Fibroblast of skin of right biceps (primary cell): ENCODE results near the gene ADCY5.
"Not testable (repeated sequence)": the region's sequence is repeated elsewhere in the genome, so short reads cannot be mapped to it uniquely, and the experiment has no call there.

ENCODE experiments used
- DNase-seq: peaks from one replicate; pipeline ENCODE4 v3.0.0-alpha.2; 2013

Gene ADCY5

DNA sequence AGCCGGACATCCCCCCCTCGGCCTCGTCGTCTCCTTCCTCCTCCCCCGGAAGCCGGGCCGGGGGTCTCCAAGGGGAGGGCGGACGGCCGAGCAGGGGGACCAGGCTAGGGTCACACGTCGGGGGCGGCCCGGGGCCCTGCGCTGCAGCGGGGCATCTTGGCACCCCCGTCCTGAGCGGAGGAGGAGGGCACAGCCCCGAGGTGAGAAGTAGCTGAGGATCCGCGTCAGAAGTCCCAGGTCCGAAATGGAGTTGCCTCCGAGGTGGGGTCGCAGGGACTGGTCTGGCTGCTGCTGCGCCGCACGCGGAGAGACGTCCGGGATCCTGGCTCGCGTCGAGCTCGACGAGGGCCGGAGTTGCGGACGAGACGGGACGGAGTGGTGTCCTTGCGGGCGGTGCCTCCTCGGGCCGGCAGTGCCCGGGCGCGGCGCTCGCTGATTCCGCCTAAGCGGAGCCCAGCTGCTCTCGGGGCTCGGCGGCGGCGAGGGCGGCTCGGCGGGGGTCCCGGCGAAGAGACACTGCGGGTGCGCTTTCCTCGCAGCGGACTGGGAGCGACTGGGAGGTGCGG, at the start of gene ADCY5:
Gene ADCY5 (minus strand): TSS at position 555 of the 566 bp plus-strand sequence. CDS start 545 bp downstream, at position 10.
- DNase-seq: no peak

DNA sequence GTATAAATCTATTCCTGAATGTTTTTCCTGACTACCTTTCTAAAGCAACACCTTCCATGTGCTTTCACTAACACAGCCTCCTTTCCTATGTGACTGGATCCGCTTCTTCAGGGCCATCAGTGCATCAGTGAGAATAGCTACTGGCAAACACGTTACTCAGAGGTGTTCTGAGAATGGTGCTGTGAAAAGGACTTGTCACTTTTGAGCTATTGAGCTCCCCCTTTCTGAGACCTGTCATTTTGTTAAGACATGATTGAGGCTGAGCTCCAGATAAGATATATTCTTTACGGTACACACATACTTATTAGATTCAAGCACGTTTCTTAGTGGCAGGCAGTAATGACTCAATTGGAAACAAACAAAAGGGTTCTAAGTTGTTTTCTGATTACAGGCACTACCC, 45.0 kb upstream of the ADCY5 start:
- DNase-seq: no peak

DNA sequence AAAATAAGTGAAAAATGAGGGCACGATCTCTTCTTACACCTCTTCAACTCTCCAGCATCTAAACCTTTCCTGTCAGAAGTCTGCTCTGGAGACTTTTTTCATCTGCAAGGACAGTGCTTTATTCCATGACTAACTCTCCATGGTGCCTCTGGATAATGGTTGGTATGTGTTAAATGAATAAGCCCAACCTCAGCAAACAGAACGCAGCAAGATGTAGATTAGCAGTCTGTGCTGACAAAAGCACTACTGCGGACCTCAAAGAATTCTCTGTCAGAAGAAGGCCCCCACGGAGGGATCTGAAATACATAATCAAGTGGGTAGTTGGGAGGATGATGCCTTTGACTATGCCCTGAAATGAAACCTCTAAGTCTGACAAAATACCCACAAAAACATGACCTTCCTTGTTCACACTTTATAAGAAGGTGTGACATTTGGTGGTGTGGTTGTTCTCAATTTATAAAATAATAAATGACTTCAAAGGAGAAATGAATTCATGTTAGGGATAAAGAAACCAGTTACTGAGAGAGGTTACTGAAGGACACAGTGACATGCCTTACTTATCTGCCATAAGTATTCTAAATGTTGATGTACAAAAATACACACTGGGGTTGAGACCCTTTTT, 43.2 kb upstream of the ADCY5 start:
- no peak for DNase-seq

DNA sequence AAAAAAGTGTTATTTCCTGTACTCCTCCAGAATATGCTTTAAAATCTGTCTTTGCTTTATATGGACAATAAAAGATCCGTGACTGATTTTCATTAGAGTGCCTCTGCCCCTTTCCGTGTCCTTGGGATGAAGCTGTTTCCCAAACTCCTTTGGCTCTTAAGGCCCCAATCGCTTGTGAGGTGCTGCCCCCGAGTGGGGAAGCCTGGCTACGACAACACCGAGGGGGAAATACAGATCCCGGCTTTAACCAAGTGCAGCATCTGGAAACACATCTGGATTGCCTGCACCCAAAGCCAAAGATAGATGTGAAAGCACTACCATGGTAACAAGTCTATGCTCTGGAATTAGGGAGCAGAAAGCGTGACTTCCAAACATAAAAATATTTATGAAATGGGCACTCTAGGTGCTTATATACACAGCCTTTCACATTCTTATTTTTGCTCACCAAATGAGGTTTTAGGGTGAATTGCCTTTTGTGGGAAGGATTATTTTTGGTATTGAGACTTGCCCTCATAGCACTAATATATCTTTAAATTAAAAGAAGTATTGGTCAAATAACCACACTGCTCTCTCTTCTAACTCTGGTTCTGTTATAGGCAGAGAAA, 40.6 kb upstream of the ADCY5 start:
- DNase-seq: peak; percentile 50

DNA sequence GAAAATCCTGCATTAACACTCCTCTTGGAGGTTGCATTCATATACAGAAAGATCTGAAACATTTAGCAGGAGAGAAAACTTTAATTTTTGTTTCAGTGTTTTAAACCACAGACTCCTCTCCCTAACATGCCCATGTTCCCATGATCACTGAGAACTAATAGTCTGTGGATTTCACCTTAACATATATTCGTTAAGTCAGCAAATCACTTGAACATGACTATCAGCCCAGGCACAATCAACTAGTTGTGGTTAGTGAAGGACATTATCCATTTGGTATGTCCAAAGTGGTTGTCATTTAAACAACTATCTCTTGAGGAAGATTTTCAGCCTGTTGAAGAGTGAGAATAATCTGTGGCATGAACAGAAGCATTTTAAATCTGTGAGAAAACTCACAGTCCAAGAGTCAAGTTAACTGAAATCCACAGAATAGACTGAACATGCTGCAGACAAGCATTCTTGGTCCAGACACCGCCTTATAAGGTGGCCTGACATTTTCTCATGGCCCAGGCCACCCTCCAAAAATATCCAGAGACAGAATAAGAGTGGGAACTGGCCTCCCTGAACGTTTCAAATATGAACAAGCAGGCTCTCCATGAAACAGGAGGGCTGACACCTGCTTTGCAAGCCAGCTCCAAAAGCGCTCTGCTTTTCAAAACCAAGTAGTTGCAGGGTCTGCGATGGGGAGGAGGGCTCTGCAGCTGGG, 39.9 kb upstream of the ADCY5 start:
- DNase-seq: no peak

DNA sequence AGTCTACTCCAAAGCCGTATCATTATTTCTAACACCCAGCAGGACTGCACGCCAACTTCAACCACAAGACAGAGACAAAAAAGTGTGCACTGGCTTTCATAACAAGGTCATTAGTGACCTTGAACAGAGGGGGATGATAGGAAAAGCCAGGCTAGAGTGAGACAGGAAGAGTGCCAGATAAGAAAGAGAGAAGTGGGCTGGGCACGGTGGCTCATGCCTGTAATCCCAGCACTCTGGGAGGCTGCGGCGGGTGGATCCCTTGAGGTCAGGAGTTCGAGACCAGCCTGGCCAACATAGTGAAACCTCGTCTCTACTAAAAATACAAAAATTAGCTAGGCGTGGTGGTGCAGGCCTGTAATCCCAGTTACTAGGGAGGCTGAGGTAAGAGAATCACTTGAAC, 38.2 kb upstream of the ADCY5 start:
- not testable (repeated sequence) for DNase-seq

DNA sequence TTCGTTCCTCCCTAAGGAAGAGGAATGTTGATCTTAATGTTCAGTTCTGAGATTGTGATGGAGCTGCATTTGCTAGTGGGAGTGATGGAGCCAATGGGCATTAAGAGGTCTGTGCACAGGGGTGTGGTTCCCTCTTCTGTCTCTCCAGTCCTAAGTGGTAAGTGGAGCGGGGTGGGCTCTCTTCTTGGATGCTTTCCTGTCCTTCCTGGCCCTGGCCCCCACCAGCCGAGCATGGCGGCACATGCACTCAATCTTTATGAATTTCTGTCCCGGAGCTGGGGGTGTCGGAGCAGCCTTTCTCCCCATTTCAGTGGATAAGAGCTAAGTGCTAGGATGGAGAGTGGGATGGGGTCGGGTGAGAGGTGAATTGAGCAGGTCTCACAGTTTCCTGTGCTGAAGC, 37.6 kb upstream of the ADCY5 start:
- DNase-seq: no peak

DNA sequence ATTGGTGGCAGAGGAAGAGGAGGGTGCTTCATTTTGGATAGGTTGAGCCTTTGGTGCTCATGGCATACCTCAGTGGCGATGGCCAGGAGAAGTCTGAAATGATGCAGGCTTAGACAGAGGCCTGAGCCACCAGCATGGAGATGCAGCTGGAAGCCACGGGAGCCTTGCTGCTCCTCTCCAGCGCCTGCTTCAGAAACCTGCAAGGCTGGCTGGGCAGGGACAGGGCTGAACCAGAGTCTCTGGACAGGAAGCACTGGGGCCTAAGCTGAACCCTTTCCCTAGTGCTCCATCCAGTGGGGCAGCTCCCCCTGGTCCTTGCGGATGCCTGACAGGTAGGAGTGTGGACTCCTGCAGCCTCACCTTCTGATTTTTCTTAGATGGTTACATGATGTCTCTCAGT, 36.7 kb upstream of the ADCY5 start:
- DNase-seq: no peak

DNA sequence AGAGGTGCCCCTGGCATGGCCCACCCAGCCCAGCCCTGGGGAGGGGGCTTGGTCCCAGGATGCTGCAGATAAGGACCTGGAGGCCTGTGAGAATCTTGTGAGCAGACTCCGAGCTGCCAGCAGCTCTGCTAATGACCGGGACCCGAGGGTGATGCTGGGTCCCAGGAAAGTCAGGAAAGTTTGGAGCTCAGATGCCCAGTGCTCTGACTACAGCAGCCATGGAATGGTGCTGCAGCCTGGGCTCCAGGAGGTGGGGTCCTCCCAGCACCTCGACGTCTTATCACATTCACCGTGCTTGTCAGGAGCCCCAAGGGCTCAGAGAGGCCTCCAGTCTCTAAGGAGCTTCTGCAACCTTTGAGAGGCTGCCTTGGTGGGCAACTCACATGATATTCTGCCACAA, 34.3 kb upstream of the ADCY5 start:
- no peak for DNase-seq

DNA sequence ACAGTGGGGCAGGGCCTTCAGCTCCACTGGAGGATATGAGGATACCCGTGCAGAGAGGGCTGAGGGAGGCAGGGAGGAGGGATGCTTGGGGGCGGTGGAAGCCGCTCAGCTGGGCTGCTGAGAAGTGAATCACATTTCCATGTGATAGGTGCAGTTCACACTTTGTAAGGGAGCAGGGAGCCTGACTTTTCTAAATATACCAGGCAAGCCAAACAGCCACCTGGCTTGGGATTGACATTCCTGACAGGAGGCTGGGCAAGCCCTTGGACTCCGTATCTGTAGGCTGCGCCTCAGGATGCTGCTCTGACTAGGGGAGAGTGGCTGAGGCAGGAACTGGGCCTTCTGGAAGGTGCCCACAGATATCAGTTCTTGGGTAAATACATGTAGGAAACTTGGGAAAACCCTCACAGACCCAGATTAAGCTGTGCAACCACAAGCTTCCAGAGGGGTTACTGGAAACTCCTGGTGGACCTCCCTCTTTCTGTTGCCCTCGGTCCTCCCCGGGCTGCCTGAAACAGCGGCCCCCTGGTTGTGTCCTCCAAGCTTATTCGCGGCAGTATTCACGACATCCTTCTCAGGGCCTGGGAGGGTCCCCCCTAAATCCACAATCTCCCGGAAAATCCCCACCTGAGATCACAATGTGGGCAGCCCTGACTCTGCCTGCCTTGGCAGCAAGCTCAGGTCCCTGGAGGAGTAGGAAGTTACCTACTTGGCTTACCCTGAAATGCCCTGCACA, 33.0 kb upstream of the ADCY5 start:
- DNase-seq: no peak

DNA sequence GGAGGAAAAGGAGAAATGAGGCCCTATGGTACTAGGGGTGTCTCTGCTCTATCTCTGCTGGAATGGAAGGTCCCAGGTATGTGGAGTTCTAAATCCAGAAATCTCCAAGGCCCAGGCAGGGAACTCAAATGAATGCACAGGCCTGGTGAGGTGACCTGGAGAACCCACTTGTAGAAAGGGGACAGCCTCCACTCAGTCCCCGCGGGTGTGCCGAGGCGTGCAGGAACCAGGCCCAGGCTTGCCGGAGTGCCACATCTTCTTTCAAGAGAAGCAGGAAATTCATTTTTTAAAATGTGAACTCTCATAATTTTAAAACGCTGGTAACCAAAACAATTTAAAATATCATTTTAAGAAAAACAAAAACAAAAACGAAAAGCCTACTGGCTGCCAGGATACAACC, 32.2 kb upstream of the ADCY5 start:
- no peak for DNase-seq

DNA sequence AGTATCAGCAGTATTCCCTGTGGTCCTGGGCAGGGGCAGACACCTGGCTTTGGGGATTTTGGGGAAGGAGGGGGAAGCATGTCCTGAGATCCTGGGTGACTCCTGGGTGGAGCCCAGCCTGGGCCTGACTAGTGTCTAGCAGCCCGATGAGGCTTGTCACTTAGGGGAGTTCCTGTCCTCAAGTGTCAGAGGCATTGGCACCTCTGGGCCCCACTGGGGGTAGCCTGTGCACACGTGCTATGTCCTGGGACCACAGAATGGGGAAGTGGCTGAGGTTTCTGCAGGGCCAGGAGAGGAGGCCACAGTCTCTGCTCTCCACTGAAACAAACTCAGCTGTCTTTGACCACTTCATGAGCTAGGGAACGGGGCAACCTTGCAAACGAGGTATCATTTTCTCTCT, 31.5 kb upstream of the ADCY5 start:
- no peak for DNase-seq

DNA sequence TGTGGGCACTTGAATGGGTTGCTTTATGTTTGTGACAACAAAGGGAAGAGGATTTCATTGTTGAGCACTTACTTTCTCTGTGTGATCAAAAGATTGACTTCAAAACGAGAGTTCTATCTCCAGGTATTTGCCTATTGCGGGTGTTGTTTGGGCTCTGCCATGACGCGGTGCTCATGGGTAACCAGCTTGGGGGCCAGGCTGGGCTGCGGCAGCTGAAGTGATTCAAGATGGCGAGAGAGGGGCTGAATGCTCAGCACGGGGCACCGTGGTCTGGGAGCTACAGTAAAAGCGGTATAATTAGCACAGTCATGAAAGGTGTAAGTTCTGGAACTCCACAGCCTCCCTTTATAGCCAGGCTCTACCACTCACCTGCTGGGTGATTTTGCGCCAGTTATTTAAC, 31.0 kb upstream of the ADCY5 start:
- no peak for DNase-seq

DNA sequence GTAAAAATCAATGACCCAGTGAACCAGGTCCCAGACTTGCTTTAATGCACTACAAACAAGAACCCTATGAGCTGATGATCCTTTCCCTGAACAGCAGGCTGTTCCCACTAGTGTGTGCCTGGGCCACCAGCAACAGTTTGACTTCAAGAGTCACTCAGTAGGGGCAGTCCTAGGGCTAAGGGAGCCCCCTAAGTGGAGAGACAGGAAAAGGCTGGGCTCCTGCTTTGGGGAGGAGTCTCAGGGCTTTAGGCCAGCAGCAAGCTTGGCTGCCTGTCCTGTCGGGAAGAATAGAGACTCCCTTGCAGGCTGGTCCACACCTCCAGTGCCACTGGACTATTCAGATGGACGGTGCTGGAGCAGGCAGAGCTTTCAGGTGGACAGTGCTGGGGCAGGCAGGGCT, 29.4 kb upstream of the ADCY5 start:
- no peak for DNase-seq

DNA sequence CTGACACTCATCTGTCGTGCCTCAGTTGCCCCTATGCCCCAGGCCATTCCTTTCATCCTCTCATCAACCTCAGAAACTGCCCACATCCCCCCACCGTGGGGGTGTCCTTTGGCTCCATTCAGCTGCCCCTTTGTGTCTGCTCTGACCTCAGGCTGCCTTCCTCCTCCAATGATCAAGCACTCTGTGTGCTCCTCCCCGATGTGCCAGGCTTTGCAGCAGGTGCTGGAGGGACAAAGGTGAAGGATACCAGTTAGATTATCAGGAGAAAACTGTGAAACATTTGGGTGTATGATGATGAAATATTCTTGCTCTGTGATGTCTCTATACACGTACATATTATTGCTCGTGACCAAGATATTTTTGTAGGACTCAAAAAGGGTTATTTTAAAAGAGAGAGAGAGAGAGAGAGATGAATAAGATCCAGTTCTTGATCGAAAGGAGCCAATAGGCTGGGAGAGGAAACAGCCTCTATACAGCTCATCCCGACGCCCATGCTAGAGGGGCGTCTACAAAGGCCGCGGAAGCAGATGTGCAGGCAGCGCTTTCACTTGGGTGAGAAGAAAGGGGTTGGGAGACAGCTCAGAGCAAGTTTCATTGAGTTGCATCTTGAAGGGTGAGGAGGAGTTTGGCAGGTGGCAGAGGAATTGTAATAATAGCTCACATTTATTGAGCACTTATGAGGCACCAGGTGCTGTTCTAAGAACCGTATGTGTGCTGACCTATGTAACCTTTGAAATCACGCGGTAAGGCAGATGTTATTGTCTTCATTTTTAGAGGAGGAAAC, 28.3 kb upstream of the ADCY5 start:
- no peak for DNase-seq

DNA sequence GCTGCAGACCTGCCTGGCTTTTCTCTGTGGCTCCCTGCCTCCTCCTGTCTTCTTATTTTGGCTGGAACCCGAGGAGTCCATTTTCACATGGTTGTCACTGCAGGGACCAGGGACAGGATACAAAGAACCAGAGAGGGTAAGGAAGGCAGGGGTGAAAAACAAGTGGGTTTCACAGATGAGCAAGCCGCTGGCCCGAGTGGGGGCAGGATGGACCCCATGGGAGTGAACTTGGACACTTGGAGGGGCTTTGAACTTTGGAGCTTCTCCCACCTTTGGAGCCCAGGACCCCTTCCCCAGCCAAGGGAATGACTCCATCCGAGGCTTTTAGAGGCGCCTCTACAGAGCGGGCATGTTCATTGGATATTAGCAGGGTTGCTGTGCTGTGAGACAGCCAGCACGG, 26.9 kb upstream of the ADCY5 start:
- DNase-seq: no peak

DNA sequence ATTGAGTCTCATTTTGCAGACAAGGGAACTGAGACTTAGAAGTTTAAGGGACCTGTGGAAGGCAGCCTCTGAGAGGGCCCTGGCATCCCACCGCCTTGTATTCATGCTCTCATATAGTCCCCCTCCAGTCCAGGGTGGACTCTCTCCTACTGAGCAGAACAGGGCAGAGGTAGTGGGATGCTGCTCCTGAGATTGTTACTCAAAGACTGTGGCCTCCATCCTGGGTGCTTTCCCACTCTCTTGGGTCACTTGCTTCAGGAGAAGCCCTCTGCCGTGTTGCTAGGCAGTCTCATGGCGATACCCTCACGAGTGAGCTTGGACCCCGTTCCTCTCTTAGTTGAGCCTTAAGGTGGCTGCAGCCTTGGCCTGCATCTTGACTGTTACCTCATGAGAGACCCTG, 22.2 kb upstream of the ADCY5 start:
- no peak for DNase-seq

DNA sequence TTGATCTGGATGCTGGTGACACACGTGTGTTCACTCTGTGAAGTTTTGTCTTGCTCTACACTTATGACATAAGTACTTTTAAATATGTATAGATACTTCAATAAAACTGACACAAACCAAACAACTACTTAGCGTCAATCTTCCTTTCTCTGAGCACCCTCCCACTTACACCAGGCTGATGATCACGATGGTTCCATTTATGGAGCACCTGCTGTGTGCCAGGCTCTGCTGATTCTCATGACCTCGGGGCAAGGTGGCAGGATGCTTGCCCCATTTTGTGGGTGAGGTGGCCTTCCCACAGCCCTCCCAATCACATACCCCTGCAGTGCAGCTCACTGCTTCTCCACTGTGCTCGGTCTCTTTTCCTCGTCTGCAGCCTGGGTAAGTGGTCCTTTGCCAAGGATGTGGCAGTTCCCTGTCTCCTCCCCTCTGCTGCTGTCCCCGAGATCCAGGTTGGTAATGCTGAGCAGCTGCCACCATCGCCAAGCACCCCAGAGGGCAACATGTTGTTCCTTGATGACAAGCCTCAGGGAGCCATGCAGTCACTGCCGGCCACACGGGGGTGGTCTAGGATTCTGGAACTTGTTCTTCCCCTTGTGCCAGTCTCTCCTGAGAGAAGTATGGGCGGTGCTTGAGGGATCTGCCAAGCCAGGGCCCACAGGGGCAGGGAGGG, 20.6 kb upstream of the ADCY5 start:
- no peak for DNase-seq

DNA sequence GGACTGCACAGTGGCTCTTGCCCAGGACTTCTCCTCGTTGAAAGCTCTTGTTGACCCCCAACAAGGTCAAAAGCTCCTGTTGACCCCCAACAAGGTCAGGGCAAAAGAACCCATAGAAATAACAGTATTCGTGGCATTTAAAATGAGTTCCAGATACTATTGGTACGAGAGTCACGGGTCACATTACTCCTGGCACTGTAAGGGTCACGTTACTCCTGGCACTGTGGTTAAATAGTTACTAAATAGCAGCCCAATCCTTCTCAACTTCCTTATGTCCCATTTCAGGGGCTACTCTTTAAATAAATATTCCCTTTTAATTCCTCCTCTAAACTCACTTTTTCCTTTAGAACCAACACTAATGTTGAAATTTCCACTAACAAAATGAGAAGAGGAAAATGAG, 18.2 kb upstream of the ADCY5 start:
- DNase-seq: no peak

DNA sequence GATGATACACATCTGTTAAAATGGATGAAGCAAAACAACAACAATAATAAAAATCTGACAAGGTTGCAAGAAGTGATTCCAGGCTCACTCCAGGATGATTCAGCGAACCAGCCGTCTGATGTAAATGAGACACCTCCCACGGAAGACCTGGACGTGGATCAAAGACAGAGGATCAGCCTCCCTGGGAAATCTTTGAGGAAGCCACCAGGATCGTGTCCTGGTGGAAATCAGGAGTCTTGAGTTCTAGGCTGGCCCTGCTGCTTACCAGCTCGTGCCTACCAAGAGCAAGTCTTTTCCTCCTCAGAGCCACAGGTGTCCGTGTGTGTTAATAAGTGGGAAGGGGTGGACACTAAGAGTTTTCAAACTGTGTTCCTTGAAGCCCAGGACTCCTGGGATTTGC, 15.3 kb upstream of the ADCY5 start:
- DNase-seq: no peak

DNA sequence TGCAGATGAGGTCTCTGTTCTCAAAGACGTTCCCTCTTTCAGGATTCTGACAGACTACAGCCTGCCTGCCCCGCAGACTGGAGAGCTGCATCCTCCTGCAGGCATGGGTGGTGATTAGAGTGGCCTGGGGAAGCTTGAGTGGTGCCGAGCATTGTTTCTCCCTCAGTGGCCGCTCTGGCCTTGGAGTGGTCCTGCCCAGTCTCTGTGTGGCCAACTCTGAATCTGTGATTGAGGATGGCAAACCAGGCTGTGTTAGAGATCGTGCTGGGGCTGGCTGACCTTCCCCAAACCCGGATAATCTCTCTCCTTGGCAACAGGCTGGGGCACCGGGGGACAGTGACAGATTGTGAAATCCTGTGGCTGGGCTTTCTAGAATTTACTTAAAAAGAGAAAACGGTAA, 11.0 kb upstream of the ADCY5 start:
- DNase-seq: no peak

DNA sequence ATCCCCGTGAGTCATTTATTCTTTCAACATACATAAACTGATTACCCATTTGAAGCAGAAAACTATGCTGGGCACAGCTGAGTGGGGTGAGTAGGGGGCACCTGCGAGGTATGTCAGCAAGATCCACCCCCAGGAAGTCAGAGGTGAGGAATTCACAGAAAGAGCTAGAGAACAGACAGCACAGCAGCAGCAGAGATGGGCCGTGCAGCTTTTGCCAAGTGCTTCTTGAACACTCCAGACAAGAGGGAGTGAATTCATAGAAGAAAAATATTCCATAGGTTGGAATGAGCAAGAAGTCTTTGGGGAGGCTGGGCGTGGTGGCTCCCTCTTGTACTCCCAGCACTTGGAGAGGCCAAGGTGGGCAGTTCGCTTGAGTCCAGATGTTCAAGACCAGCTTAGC, 9.4 kb upstream of the ADCY5 start:
- DNase-seq: no peak
